Ectodermal cell (in vitro differentiated cells): ENCODE results near the gene MAML1.

ENCODE experiments used
- H3K27ac ChIP-seq: 2 replicates; pipeline ENCODE4 v1.7.0; 2013; ENCODE audit warnings: mild to moderate bottlenecking, low read depth, low read length; ENCODE audit not compliant: insufficient read depth, poor library complexity, severe bottlenecking
- H3K27me3 ChIP-seq: 2 replicates; pipeline ENCODE4 v1.7.0; 2013; ENCODE audit warnings: mild to moderate bottlenecking, low read length; ENCODE audit not compliant: insufficient read depth, control insufficient read depth, poor library complexity, severe bottlenecking
- H3K36me3 ChIP-seq: one replicate; pipeline ENCODE4 v1.7.0; 2013; ENCODE audit warnings: low read length; ENCODE audit not compliant: control insufficient read depth, insufficient read depth
- H3K4me1 ChIP-seq: one replicate; pipeline ENCODE4 v1.7.0; 2013; ENCODE audit warnings: low read length; ENCODE audit not compliant: control insufficient read depth, insufficient read depth
- H3K4me3 ChIP-seq: 2 replicates; pipeline ENCODE4 v1.7.0; 2013; ENCODE audit warnings: low read depth, low read length, control low read depth; ENCODE audit not compliant: insufficient read depth
- H3K9me3 ChIP-seq: 2 replicates; pipeline ENCODE4 v1.7.0; 2013; ENCODE audit warnings: mild to moderate bottlenecking, low read length, moderate library complexity; ENCODE audit not compliant: control insufficient read depth
- WGBS, 2 experiments: methylation state at CpG; one replicate each; pipeline ENCODE4 v1.1.7; 2013; ENCODE audit warnings: missing lambda C conversion rate in 2 of 2; 5-methylcytosine and 5-hydroxymethylcytosine counted together

Gene MAML1

GRCh38 chr5:179821298-179822058 is 88.9 kb downstream of the MAML1 start:
- H3K36me3 ChIP-seq: peaks cover 8% of the 10 kb centered on the region
- H3K27me3 ChIP-seq: peaks cover 29% of the 10 kb centered on the region
- peaks cover 27% of the 10 kb centered on the region for H3K4me1 ChIP-seq
- WGBS, 2 experiments: 0 to 1% methylated on average over 54 of the region's 54 CpGs
- no peaks in the 10 kb centered on the region for H3K9me3 ChIP-seq
- H3K27ac ChIP-seq: peak overlapping the region; percentile 78
- H3K4me3 ChIP-seq: peak overlapping the region; percentile 87

- WGBS, 2 experiments: 73 to 93% methylated on average over 3 of the region's 3 CpGs
- Histone ChIP-seq H3K9me3 (no peaks in the 10 kb centered on the region), H3K4me1 (peaks cover 27% of the 10 kb centered on the region), H3K36me3 (peaks cover 8% of the 10 kb centered on the region), H3K4me3 (peak overlapping the region; percentile 87), H3K27ac (no peak overlapping the region), H3K27me3 (peaks cover 24% of the 10 kb centered on the region)
Measured at GRCh38 chr5:179822059-179822432, 89.4 kb downstream of the MAML1 start.

- no peak overlapping the region for H3K27ac ChIP-seq
- no peak overlapping the region for H3K4me3 ChIP-seq
- WGBS, 2 experiments: 71 to 73% methylated on average over 8 of the region's 8 CpGs
- H3K4me1 ChIP-seq: peaks cover 27% of the 10 kb centered on the region
- peaks cover 8% of the 10 kb centered on the region for H3K36me3 ChIP-seq
- no peaks in the 10 kb centered on the region for H3K9me3 ChIP-seq
- peaks cover 19% of the 10 kb centered on the region for H3K27me3 ChIP-seq
Measured at GRCh38 chr5:179822444-179822990, 89.9 kb downstream of the MAML1 start.

- Histone ChIP-seq H3K4me1 (peaks cover 18% of the 10 kb centered on the region), H3K27me3 (peaks cover 5% of the 10 kb centered on the region), H3K4me3 (no peak overlapping the region), H3K27ac (no peak overlapping the region), H3K9me3 (no peaks in the 10 kb centered on the region), H3K36me3 (peaks cover 12% of the 10 kb centered on the region)
- WGBS, 2 experiments: 96% methylated on average over 22 of the region's 22 CpGs
Measured at GRCh38 chr5:179823937-179824744, 91.5 kb downstream of the MAML1 start.

GRCh38 chr5:179824745-179825112 is 92.1 kb downstream of the MAML1 start:
- Histone ChIP-seq H3K9me3 (no peaks in the 10 kb centered on the region), H3K4me3 (no peak overlapping the region), H3K27ac (no peak overlapping the region), H3K27me3 (no peaks in the 10 kb centered on the region), H3K36me3 (peaks cover 14% of the 10 kb centered on the region), H3K4me1 (peaks cover 14% of the 10 kb centered on the region)
- 96 to 97% methylated on average over 3 of the region's 3 CpGs for WGBS, 2 experiments

GRCh38 chr5:179825655-179826182 is 93.1 kb downstream of the MAML1 start:
- H3K4me1 ChIP-seq: peaks cover 12% of the 10 kb centered on the region

More at GRCh38 chr5:179825655-179826182, 93.1 kb downstream of the MAML1 start:
- Histone ChIP-seq H3K9me3 (no peaks in the 10 kb centered on the region), H3K27ac (no peak overlapping the region), H3K36me3 (peaks cover 24% of the 10 kb centered on the region), H3K27me3 (no peaks in the 10 kb centered on the region), H3K4me3 (no peak overlapping the region)
- 94% methylated on average over 13 of the region's 13 CpGs for WGBS, 2 experiments
